ENCODE data around the gene TCF25. TPM values are rescaled to one million over a fixed set of nuclear protein-coding genes. Genes with fewer than 3 reads are reported as not detected.

TCF25 gene
- total and polyA plus RNA-seq, 2 experiments from 2014 or later: 95.4 to 143 TPM

GRCh38 chr16:89911375-89911774 is 38.0 kb downstream of the TCF25 start (continued):
- no peak for TF ChIP-seq ZNF462 (CRISPR knock-in tag; IDR thresholded peaks at IDR 0.05)
- no peak for TF ChIP-seq EZH2 (IDR thresholded peaks at IDR 0.05; ENCODE audit: low read depth, unreplicated experiment)
- TF ChIP-seq ETS1 (IDR thresholded peaks at IDR 0.05): no peak
- no peak for TF ChIP-seq CREB1 (CRISPR knock-in tag; IDR thresholded peaks at IDR 0.05; ENCODE audit: low read depth)
- no peak for TF ChIP-seq ZNF331 (CRISPR knock-in tag; IDR thresholded peaks at IDR 0.05; ENCODE audit: low read depth)
- no peak for TF ChIP-seq REST (IDR thresholded peaks at IDR 0.05; ENCODE audit: unreplicated experiment)
- no peak for TF ChIP-seq ZNF114 (CRISPR knock-in tag; IDR thresholded peaks at IDR 0.05)
- no peak for TF ChIP-seq JUNB (IDR thresholded peaks at IDR 0.05; ENCODE audit: unreplicated experiment)
- no peak for TF ChIP-seq STAT1 (IDR thresholded peaks at IDR 0.05; ENCODE audit: unreplicated experiment)

Data from GM23338 (cell line).